Natural killer cell (primary cell): ENCODE measurements around the gene HPX. TPM values are rescaled to one million over a fixed set of nuclear protein-coding genes. Genes with fewer than 3 reads are reported as not detected.

Source experiments
- ATAC-seq, 3 donors: fragments of 150-1000 bp in 2 of 3; fragments of 200-7000 bp in 1 of 3; cut with Tn5 transposase; 1 replicate in 1 of 3; 2 replicates in 2 of 3; pipeline ENCODE4 v1.10.0; 2021; ENCODE audit warnings: mild to moderate bottlenecking in 2 of 3, moderate library complexity in 2 of 3
- DNase-seq, 2 donors: peaks; one replicate each; pipeline versions ENCODE4 v3.0.0 to v3.0.0-alpha.2; 2013 to 2021; ENCODE audit warnings: mixed read lengths in 1 of 2
- H3K27ac ChIP-seq: one replicate; pipeline ENCODE4 v1.5.1; 2013; ENCODE audit warnings: mild to moderate bottlenecking, low read length
- H3K27me3 ChIP-seq: one replicate; pipeline ENCODE4 v1.6.1; 2013; ENCODE audit warnings: low read length; ENCODE audit not compliant: control insufficient read depth, insufficient read depth
- H3K36me3 ChIP-seq: one replicate; pipeline ENCODE4 v1.6.1; 2013; ENCODE audit warnings: low read length; ENCODE audit not compliant: control insufficient read depth, insufficient read depth
- H3K4me1 ChIP-seq: one replicate; pipeline ENCODE4 v1.6.1; 2013; ENCODE audit warnings: low read length; ENCODE audit not compliant: control insufficient read depth, insufficient read depth
- H3K4me3 ChIP-seq: one replicate; pipeline ENCODE4 v1.5.1; 2013; ENCODE audit warnings: low read length
- H3K9me3 ChIP-seq: one replicate; pipeline ENCODE4 v1.6.1; 2013; ENCODE audit warnings: low read length; ENCODE audit not compliant: control insufficient read depth, insufficient read depth
- H3K27ac Mint-ChIP-seq, 2 donors: one replicate each; pipeline ENCODE4 v1.8.0; 2022; ENCODE audit warnings: mild to moderate bottlenecking in 2 of 2, mixed read lengths in 2 of 2, moderate library complexity in 1 of 2
- H3K27me3 Mint-ChIP-seq, 2 donors: one replicate each; pipeline ENCODE4 v1.8.0; 2022; ENCODE audit warnings: low read depth in 2 of 2, mixed read lengths in 2 of 2
- H3K36me3 Mint-ChIP-seq: one replicate; pipeline ENCODE4 v1.8.0; 2022; ENCODE audit warnings: mixed read lengths
- H3K4me1 Mint-ChIP-seq, 2 donors: one replicate each; pipeline ENCODE4 v1.8.0; 2022; ENCODE audit warnings: mixed read lengths in 2 of 2
- H3K4me3 Mint-ChIP-seq: one replicate; pipeline ENCODE4 v1.8.0; 2022; ENCODE audit warnings: mild to moderate bottlenecking, moderate library complexity, mixed read lengths
- H3K9me3 Mint-ChIP-seq, 2 donors: one replicate each; pipeline ENCODE4 v1.8.0; 2022; ENCODE audit warnings: mixed read lengths in 2 of 2
- WGBS: methylation state at CpG from one replicate; pipeline ENCODE4 v1.1.7; 2013; ENCODE audit warnings: missing lambda C conversion rate; ENCODE audit not compliant: insufficient coverage; 5-methylcytosine and 5-hydroxymethylcytosine counted together
- intact Hi-C: fragments of 100-400 bp; cut with micrococcal nuclease; formaldehyde crosslinking; loops from one replicate; pipeline ENCODE4 v1.14.2; 2022
- total RNA-seq, 4 donors: library from RNA; stranded (reverse); fragments of 120-200 nt in 1 of 4; gene quantifications; one replicate each; pipeline versions ENCODE4 v1.2.3 to v1.2.4, GENCODE V29; 2013 to 2022
- TF ChIP-seq, protein P1 (sequence below): fragments of 200-600 bp; IDR thresholded peaks from one replicate; pipeline ENCODE4 v1.8.0; 2022; ENCODE audit warnings: antibody characterized with exemption

Gene HPX
- total RNA-seq, 3 donors from 2014 or later (not counting 1 experiment from before 2014, with no cell fraction given) = 0.35 to 1.5 (median 0.98) TPM

DNA sequence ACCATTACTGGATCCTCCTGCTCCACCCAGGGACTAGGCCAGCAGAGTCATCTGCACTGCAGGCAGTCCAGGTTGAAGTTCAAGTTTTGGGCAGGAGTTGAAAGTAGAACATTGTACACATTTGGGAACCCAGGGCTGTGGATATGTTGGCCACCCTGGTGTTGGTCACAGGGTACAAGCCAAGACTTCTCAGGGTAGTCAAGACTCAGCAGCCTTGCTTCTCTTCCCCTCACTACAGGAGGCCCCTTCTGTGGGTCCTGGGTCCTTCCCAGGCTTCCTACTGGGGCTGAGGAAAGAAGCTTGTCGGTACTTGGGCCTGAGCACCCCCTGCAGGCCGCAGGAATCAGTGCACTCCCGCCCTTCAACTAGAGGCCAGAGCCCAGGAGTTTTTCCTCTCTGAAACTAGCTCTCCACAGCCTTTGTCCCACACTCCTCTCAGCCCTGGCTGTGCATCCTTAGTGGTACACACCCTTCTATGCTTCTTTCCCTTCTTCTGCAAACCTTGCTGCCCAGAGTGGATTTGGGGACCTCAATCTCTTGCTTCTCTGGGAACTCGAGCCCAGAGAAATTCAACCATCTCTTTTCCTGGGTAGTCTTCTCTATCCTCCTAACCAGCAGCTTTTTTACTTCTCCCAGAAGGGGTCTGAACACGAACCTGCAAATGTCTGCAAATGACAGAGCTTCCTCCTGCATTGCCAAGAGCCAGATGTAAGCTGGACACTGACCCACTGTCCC, 2.6 kb upstream of the HPX start:
- peak; percentile 45 to 82 for DNase-seq
- TF ChIP-seq, protein P1, sequence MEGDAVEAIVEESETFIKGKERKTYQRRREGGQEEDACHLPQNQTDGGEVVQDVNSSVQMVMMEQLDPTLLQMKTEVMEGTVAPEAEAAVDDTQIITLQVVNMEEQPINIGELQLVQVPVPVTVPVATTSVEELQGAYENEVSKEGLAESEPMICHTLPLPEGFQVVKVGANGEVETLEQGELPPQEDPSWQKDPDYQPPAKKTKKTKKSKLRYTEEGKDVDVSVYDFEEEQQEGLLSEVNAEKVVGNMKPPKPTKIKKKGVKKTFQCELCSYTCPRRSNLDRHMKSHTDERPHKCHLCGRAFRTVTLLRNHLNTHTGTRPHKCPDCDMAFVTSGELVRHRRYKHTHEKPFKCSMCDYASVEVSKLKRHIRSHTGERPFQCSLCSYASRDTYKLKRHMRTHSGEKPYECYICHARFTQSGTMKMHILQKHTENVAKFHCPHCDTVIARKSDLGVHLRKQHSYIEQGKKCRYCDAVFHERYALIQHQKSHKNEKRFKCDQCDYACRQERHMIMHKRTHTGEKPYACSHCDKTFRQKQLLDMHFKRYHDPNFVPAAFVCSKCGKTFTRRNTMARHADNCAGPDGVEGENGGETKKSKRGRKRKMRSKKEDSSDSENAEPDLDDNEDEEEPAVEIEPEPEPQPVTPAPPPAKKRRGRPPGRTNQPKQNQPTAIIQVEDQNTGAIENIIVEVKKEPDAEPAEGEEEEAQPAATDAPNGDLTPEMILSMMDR = peak; percentile 82
- no peak overlapping the region for H3K27ac ChIP-seq
- H3K4me3 Mint-ChIP-seq = no peak overlapping the region
- H3K27me3 ChIP-seq = no peaks in the 10 kb centered on the region
- no peaks in the 10 kb centered on the region for H3K36me3 Mint-ChIP-seq
- peak; percentile 66 to 96 (median 89) for ATAC-seq
- intact Hi-C loops = loop anchor here (1.0 kb wide), 1 partner anchor 64 kb away; no protein-coding TSS in a partner anchor
- H3K9me3 ChIP-seq = no peaks in the 10 kb centered on the region
- no peak overlapping the region for H3K27ac Mint-ChIP-seq
- no peaks in the 10 kb centered on the region for H3K4me1 Mint-ChIP-seq
- no peaks in the 10 kb centered on the region for H3K36me3 ChIP-seq
- 24% methylated on average over 5 of the region's 5 CpGs for WGBS
- H3K9me3 Mint-ChIP-seq = no peaks in the 10 kb centered on the region
- no peaks in the 10 kb centered on the region for H3K27me3 Mint-ChIP-seq
- no peak overlapping the region for H3K4me3 ChIP-seq
- H3K4me1 ChIP-seq = peaks cover 5% of the 10 kb centered on the region

DNA sequence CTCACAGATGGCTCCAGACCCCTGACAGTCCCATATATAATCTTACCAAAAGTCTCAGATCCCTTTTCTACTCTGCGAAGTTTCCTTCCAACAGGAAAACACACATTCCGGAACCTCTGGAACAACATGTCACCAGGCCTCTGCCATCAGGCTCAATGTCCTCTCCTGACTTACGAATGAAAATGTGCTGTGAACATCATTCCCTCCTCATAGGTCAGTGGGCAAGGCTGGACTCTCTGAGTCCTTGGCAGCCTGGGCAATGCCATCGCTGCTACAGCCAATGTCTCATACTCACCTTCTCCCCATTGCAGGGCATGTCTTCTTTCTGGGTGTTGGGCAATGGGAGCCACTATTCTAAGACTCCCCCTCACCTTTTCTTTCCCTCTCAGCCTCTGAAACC, 1.7 kb upstream of the HPX start:
- Histone ChIP-seq H3K27me3 (no peaks in the 10 kb centered on the region), H3K36me3 (no peaks in the 10 kb centered on the region), H3K4me3 (no peak overlapping the region), H3K4me1 (peaks cover 15% of the 10 kb centered on the region), H3K9me3 (no peaks in the 10 kb centered on the region), H3K27ac (no peak overlapping the region)
- intact Hi-C loops = no loop called here
- TF ChIP-seq, protein P1 = no peak
- H3K9me3 Mint-ChIP-seq = no peaks in the 10 kb centered on the region
- DNase-seq (no peak), ATAC-seq (no peak)
- H3K36me3 Mint-ChIP-seq = no peaks in the 10 kb centered on the region
- no peaks in the 10 kb centered on the region for H3K4me1 Mint-ChIP-seq
- WGBS = 93% methylated on average over 4 of the region's 4 CpGs
- H3K27me3 Mint-ChIP-seq = no peaks in the 10 kb centered on the region
- no peak overlapping the region for H3K4me3 Mint-ChIP-seq
- no peak overlapping the region for H3K27ac Mint-ChIP-seq

DNA sequence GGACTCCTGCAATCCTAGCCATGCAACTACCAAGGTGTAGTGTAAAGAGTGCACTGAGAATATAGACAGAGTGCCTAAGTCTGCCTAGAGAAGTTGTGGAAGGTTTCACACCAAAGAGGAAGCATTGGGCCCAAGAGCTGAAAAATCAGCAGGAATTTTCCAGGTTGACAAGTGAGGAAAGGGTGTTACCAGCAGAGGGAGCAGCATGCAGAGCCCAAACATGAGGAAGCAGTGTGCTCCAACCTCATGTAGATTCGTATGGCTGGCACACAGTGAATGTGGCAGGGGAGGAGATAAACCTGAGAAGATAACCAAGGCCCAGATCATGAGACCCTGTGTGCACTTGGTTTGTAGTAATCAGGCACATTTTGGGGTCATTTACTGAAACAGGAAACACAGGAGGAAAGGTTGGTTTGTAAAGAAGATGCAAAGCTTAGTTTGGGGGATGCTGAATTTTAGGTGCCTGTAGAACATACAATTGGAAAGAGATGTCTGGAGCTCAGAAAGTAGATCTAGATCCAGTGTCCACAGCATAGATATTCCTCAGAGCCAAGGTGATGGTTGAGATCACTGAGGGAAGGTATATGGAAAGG, 1.7 kb downstream of the HPX start:
- no peaks in the 10 kb centered on the region for H3K9me3 Mint-ChIP-seq
- H3K27ac Mint-ChIP-seq = no peak overlapping the region
- Histone ChIP-seq H3K27me3 (no peaks in the 10 kb centered on the region), H3K9me3 (no peaks in the 10 kb centered on the region), H3K4me1 (peaks cover 17% of the 10 kb centered on the region), H3K27ac (no peak overlapping the region), H3K4me3 (no peak overlapping the region), H3K36me3 (no peaks in the 10 kb centered on the region)
- H3K27me3 Mint-ChIP-seq = no peaks in the 10 kb centered on the region
- no peaks in the 10 kb centered on the region for H3K36me3 Mint-ChIP-seq
- ATAC-seq = peak in 2 of 3 donors; percentile 31 to 50
- no peaks in the 10 kb centered on the region for H3K4me1 Mint-ChIP-seq
- intact Hi-C loops = no loop called here
- TF ChIP-seq, protein P1 = no peak
- peak in 1 of 2 donors; percentile 70 for DNase-seq
- 10% methylated on average over 1 of the region's 1 CpG for WGBS
- H3K4me3 Mint-ChIP-seq = no peak overlapping the region
